Esophagus muscularis mucosa (tissue), 4 donors: ENCODE results near the gene DEFB124. TPM values are rescaled to one million over a fixed set of nuclear protein-coding genes. Genes with fewer than 3 reads are reported as not detected.
"Not testable (repeated sequence)": the region's sequence is repeated elsewhere in the genome, so short reads cannot be mapped to it uniquely, and the experiment has no call there.

Source experiments
- DNase-seq: peaks from one replicate; pipeline ENCODE4 v3.0.0-alpha.2; 2017; ENCODE audit errors: extremely low spot score
- H3K27ac ChIP-seq, 4 donors: fragments of 200-600 bp; sonication (generic); replicated peaks in 1 of 4; 1 replicate in 3 of 4; 2 replicates in 1 of 4; pipeline ENCODE4 v1.5.1; 2016 to 2019; ENCODE audit warnings: mild to moderate bottlenecking in 1 of 4
- H3K27me3 ChIP-seq, 4 donors: fragments of 200-600 bp; sonication (generic); one replicate each; pipeline versions ENCODE4 v1.5.1 to v1.6.0; 2016 to 2019
- H3K36me3 ChIP-seq, 4 donors: fragments of 200-600 bp; sonication (generic); one replicate each; pipeline ENCODE4 v1.5.1; 2016 to 2019
- H3K4me1 ChIP-seq, 4 donors: fragments of 200-600 bp; sonication (generic); one replicate each; pipeline ENCODE4 v1.5.1; 2016 to 2019
- H3K4me3 ChIP-seq, 4 donors: fragments of 200-600 bp; sonication (generic); 1 replicate in 2 of 4; 2 replicates in 2 of 4; pipeline ENCODE4 v1.5.1; 2016 to 2019; ENCODE audit warnings: mild to moderate bottlenecking in 4 of 4, moderate library complexity in 1 of 4
- H3K9me3 ChIP-seq, 4 donors: fragments of 200-600 bp; sonication (generic); 1 replicate in 3 of 4; 2 replicates in 1 of 4; pipeline ENCODE4 v1.5.1; 2016 to 2019
- EP300 ChIP-seq: sonication (generic); formaldehyde crosslinking; IDR thresholded peaks from one replicate; pipeline ENCODE4 v1.6.1; 2017; ENCODE audit warnings: antibody characterized with exemption
- POLR2A ChIP-seq: fragments of 450-650 bp; IDR thresholded peaks from one replicate; pipeline ENCODE4 v1.6.1; 2017; ENCODE audit warnings: antibody characterized with exemption, moderate library complexity, mild to moderate bottlenecking, low read depth
- POLR2AphosphoS5 ChIP-seq, 2 donors: sonication (generic); formaldehyde crosslinking; IDR thresholded peaks; one replicate each; pipeline ENCODE4 v1.6.1; 2017; ENCODE audit warnings: antibody characterized with exemption in 2 of 2
- WGBS: methylation state at CpG from one replicate; pipeline ENCODE4 v1.1.5; 2018; 5-methylcytosine and 5-hydroxymethylcytosine counted together
- intact Hi-C: fragments of 100-400 bp; cut with DNase I; formaldehyde crosslinking; loops from one replicate; pipeline ENCODE4 v1.15.1; 2023
- total RNA-seq, 4 donors: library from RNA; depleted of rRNA; stranded (reverse); fragments of >200 nt; gene quantifications; one replicate each; pipeline versions ENCODE4 v1.1.0 to v1.2.1, GENCODE V29; 2016
- TF ChIP-seq, protein P1 (sequence below), 3 experiments: fragments of 200-600 bp in 2 of 3; fragments of 450-650 bp in 1 of 3; sonication (generic) in 2 of 3; IDR thresholded peaks; one replicate each; pipeline ENCODE4 v1.5.1; 2017 to 2019; ENCODE audit warnings: antibody characterized with exemption in 3 of 3, mild to moderate bottlenecking in 2 of 3, moderate library complexity in 1 of 3

Gene DEFB124, protein sequence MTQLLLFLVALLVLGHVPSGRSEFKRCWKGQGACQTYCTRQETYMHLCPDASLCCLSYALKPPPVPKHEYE
- total RNA-seq = not detected

DNA sequence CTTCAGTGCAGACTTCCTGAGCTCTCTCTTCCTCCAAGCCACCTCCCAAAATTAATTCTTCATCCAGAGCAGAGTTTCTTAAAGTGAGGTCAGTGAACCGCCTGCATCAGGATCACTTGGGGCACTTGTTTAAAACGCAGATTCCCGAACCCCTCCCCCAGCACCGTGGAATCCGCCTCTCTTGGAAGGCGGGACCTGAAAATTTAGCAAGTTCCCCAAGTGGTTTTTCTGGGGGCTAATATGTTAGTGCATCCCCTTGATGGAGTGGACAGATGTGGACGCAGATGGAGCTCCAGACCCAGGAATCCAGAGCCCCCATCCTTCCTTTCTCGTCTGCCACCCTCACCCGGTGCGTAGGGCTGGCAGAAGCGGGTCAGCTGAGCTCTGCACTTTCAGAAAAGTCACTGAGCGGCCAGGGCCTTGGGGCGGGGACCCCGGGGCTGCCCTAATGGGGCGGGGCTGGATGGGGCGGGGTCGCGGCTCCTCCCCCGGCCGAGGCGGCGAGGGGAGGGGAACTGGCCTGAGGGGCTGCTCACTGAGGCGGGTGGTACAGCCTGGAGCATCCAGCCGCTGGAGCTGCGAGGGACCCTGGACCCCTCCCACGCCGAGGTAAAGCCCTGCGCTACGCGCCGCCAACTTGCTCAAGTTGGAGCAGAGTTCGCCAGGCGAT lies at the start of gene DEFB124, which contains the start of gene REM1:
DEFB124 (minus strand) TSS at position 370 of the 670 bp plus-strand sequence. CDS start 2,114 bp downstream, outside the sequence.
REM1 (plus strand) TSS at position 531 of the 670 bp plus-strand sequence. CDS start 1,158 bp downstream, outside the sequence.
- Histone ChIP-seq H3K4me1 (peaks cover 8 to 39% (median 23%) of the 10 kb centered on the region in 4 donors), H3K27me3 (peaks cover 0 to 21% (median 8%) of the 10 kb centered on the region in 4 donors), H3K36me3 (no peaks in the 10 kb centered on the region), H3K27ac (peak within 1 kb of the TSS; percentile 67 to 77 (median 74)), H3K4me3 (peak within 1 kb of the TSS; percentile 52 to 66 (median 60)), H3K9me3 (no peaks in the 10 kb centered on the region)
- DNase-seq = no peak
- TF ChIP-seq, protein P1, sequence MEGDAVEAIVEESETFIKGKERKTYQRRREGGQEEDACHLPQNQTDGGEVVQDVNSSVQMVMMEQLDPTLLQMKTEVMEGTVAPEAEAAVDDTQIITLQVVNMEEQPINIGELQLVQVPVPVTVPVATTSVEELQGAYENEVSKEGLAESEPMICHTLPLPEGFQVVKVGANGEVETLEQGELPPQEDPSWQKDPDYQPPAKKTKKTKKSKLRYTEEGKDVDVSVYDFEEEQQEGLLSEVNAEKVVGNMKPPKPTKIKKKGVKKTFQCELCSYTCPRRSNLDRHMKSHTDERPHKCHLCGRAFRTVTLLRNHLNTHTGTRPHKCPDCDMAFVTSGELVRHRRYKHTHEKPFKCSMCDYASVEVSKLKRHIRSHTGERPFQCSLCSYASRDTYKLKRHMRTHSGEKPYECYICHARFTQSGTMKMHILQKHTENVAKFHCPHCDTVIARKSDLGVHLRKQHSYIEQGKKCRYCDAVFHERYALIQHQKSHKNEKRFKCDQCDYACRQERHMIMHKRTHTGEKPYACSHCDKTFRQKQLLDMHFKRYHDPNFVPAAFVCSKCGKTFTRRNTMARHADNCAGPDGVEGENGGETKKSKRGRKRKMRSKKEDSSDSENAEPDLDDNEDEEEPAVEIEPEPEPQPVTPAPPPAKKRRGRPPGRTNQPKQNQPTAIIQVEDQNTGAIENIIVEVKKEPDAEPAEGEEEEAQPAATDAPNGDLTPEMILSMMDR (IDR thresholded peaks at IDR 0.05) = no peak
- peak; percentile 4 to 73 for TF ChIP-seq POLR2AphosphoS5 (IDR thresholded peaks at IDR 0.05)
- WGBS = 19% methylated on average over 8 of the region's 33 CpGs
- intact Hi-C loops = no loop called here

DNA sequence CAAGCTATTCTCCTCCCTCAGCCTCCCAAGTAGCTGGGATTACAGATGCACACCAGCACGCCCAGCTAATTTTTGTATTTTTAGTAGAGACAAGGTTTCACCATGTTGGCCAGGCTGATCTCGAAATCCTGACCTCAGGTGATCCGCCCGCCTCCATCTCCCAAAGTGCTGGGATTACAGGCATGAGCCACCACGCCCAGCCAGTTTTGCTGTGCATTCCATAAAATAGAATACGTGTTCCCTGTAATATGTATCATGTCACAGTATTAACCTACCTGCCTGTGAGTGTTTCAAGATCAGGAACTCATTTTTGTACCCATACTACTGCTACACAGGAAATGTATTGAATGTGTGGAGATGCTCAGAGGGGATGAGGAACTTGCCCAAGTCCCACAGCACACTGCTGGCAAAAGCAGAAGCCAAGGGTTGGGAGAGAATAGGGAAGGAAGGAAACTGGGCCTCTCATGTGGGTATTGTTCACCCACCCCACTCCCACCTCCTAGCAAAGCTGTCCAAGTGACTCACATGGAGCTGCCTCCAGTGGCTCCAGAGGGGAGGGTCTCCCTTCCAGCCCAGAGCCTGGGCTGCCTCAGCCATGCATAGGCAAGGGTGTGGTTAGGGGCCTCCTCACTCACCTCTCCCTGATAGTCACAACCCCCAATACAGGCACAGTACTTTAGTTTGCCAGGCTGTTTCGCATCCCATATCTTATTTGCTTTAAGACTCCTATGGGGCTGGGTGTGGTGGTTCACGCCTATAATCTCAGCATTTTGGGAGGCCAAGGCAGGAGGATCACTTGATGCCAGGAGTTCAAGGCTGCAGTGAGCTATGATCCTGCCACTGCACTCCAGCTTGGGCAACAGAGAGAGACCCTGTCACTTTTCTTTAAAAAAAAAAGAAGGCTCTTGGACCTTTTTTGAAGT lies 48.7 kb upstream of the DEFB124 start:
- peaks cover 11 to 42% (median 30%) of the 10 kb centered on the region in 4 donors for H3K4me1 ChIP-seq
- TF ChIP-seq POLR2A = no peak
- TF ChIP-seq EP300 = no peak
- TF ChIP-seq POLR2AphosphoS5 (IDR thresholded peaks at IDR 0.05) = no peak
- TF ChIP-seq, protein P1 (IDR thresholded peaks at IDR 0.05) = no peak

DNA sequence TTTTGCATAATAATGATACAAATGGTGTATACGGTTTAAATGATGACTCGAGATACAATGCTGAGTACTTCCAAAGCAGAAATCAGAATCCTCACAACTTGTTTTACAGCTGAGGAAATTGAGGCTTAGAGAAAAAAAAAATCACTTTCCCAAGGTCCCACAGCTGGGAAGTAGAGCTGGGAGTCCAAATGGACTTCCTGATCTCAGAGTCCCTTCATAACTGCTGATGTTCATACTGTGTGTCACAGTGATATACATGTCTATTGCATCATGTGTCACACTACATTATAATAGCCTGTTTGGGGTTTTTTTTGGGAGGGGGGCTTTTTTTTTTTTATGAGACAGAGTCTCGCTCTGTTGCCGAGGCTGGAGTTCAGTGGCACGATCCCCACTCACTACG lies 47.8 kb upstream of the DEFB124 start:
- Histone ChIP-seq H3K27me3 (no peaks in the 10 kb centered on the region), H3K4me3 (no peak overlapping the region), H3K36me3 (peaks cover 19 to 32% (median 20%) of the 10 kb centered on the region in 4 donors), H3K9me3 (no peaks in the 10 kb centered on the region), H3K4me1 (peaks cover 19 to 50% (median 31%) of the 10 kb centered on the region in 4 donors), H3K27ac (no peak overlapping the region)
- intact Hi-C loops = no loop called here
- 85% methylated on average over 6 of the region's 6 CpGs for WGBS
- TF ChIP-seq POLR2AphosphoS5 (IDR thresholded peaks at IDR 0.05) (no peak), POLR2A (no peak), EP300 (no peak)
- TF ChIP-seq, protein P1 (IDR thresholded peaks at IDR 0.05) = no peak
- no peak for DNase-seq

More for the DNA sequence above, 48.7 kb upstream of the DEFB124 start:
- peaks cover 28 to 41% (median 28%) of the 10 kb centered on the region in 4 donors for H3K36me3 ChIP-seq
- no peaks in the 10 kb centered on the region for H3K9me3 ChIP-seq
- H3K27me3 ChIP-seq = no peaks in the 10 kb centered on the region
- intact Hi-C loops = no loop called here
- H3K4me3 ChIP-seq = no peak overlapping the region
- H3K27ac ChIP-seq = no peak overlapping the region
- WGBS = 82% methylated on average over 8 of the region's 8 CpGs
- no peak for DNase-seq

DNA sequence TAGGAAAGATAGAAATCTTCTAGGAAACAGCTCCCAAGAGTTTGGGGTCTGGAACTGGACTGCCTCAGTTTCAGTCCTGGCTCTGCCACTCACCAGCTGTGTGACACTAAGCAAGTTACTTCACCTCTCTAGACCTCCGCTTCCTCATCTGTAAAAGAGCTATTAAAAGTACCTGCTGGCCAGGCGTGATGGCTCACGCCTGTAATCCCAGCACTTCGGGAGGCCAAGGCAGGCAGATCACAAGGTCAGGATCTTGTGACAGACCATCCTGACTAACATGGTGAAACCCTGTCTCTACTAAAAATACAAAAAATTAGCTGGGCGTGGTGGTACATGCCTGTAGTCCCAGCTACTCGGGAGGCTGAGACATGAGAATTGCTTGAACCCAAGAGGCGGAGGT lies 46.3 kb upstream of the DEFB124 start:
- H3K27ac ChIP-seq, H3K4me3 ChIP-seq, DNase-seq, H3K9me3 ChIP-seq, intact Hi-C loops, H3K27me3 ChIP-seq: not testable (repeated sequence)
- Histone ChIP-seq H3K4me1 (peaks cover 34 to 65% (median 45%) of the 10 kb centered on the region in 4 donors), H3K36me3 (peaks cover 9 to 28% (median 11%) of the 10 kb centered on the region in 4 donors)
- 68% methylated on average over 7 of the region's 7 CpGs for WGBS

DNA sequence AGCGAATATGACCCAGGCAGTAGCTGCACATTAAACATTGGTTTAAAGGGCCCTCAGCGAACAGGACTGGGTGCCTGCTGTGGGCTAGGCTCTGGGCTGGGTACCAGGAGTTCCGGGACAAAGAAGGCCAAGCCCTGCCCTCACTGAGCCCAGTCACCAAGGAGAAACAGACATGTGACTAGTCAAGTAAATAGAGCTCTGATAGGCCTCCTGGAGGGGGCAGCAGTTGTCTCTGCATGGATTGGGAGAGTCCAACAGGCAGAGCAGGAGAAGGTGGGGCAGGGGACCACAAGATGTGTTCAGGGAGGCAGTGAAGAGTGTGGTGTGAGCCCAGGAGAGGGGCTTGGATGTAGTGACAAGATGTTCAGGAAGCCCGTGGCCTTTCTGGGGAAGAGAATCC lies 42.4 kb upstream of the DEFB124 start:
- H3K4me1 ChIP-seq = peaks cover 50 to 68% (median 57%) of the 10 kb centered on the region in 4 donors
- peak overlapping the region in 1 of 4 donors; percentile 10 for H3K27ac ChIP-seq
- no peak overlapping the region for H3K4me3 ChIP-seq
- no peaks in the 10 kb centered on the region for H3K9me3 ChIP-seq
- 62% methylated on average over 4 of the region's 4 CpGs for WGBS
- intact Hi-C loops = no loop called here
- H3K36me3 ChIP-seq = peaks cover 0 to 18% (median 5%) of the 10 kb centered on the region in 4 donors
- TF ChIP-seq, protein P1 (IDR thresholded peaks at IDR 0.05) = no peak
- TF ChIP-seq EP300 = no peak
- no peak for TF ChIP-seq POLR2A
- TF ChIP-seq POLR2AphosphoS5 (IDR thresholded peaks at IDR 0.05) = no peak
- no peaks in the 10 kb centered on the region for H3K27me3 ChIP-seq
- DNase-seq = no peak
